EL (cell line): ENCODE results near the gene SIAH2.
"Not testable (repeated sequence)": the region's sequence is repeated elsewhere in the genome, so short reads cannot be mapped to it uniquely, and the experiment has no call there.

Experiments
- DNase-seq: peaks from one replicate; pipeline ENCODE4 v3.0.0-alpha.2; 2016

Gene SIAH2

GRCh38 chr3:150763122-150763840 lies at the start of gene SIAH2:
SIAH2 (minus strand) TSS chr3:150763169; CDS start chr3:150762849, 320 bp downstream.
- peak; percentile 96 for DNase-seq

- DNase-seq = no peak
Observed at GRCh38 chr3:150811984-150812383, 49.0 kb upstream of the SIAH2 start.

GRCh38 chr3:150810641-150811040 lies 47.7 kb upstream of the SIAH2 start:
- DNase-seq = no peak

DNA sequence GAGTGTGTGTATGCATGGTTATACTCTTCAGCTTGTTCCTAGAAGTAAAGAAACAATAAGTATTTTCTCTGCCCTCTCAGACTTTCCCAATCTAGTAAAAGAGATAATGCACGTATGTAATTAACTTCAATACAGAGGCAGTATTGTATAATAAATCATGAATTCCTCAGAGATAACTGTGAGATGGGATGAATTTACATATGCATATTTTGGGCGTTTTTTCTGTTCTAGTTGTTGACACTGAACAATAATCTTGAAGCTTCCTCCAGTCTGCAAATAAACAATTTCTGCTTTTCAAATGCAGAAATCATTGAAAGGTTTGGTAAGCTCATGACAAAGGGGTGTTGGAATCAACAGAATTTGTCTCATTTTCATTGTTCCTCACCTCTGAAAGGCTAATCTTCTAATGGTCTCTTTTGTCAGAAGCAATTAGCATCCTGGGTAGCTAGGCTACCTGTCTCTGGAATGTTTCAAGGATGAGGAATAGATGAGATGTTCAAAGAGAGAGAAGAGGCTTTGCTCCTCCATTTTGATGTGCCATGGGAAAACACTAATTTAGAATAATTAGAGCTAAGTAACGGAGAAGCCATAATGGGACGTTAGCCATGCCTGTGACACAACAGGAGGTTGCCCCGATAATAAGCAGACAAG lies 43.3 kb upstream of the SIAH2 start:
- no peak for DNase-seq

GRCh38 chr3:150805354-150805753 lies 42.4 kb upstream of the SIAH2 start:
- DNase-seq = no peak

DNA sequence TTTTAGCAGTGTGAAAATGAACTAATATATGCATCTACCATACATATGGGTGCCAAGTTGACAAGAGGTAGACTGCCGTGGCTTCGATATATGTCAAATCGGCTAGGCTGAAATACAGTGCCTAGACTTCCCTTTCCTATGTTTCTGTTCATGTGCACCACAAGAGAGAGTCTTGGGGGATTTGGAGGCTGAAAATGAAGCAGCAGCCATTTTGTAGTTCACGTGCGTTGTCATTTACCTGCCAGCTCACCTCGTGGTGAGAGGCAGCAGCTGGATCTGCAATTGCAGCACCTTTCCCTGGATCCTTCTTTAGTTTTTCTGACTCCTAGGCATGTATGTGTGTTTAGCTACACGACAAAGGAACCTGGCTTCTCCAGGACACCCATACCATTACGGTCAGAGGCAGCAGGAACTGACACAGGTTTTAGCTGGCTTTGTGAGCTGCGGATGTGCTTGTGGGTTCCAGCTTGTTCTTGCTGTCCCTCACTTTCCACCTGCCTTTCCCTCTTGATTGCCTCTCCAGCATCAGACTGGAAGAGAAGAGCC lies 40.5 kb upstream of the SIAH2 start:
- no peak for DNase-seq

DNA sequence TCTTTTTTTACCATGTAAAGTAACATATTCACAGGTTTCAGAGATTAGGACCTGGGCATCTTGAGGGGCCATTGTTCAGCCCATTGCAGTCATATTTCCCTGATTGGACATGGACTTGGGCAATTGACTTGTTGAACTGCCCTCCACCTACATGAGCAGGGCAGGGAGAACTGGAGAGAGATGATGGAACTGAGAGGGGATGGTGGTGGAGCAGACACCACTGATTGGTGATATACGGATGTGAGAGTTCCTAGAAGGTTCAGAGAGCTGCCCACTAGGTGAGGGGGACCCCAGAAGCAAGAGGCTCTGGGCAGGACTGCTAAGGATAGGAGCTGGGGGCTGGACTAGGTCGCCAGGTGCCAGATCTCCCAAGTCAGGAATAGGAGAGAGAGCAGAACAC lies 37.8 kb upstream of the SIAH2 start:
- DNase-seq = no peak

- DNase-seq = no peak
Observed at GRCh38 chr3:150798122-150798618, 35.2 kb upstream of the SIAH2 start.

DNA sequence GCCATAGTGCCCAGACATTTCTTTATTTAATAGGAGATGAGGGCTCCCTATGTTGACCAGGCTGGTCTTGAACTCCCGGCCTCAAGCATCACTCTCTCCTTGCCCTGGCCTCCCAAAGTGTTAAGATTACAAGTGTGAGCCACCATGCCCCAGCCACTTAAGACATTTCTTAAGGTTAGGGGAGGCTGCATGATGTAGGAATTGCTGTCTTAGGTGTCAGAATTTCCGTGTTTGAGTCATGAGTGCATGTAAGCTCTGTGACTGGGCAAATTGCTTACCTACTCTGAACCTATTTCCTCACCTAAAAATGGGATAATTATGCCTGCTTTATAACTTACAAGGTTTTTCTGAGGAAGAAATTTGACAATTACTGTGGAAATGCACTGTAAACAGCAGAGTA lies 34.2 kb upstream of the SIAH2 start:
- DNase-seq = no peak

- not testable (repeated sequence) for DNase-seq
Observed at GRCh38 chr3:150796527-150796926, 33.6 kb upstream of the SIAH2 start.

DNA sequence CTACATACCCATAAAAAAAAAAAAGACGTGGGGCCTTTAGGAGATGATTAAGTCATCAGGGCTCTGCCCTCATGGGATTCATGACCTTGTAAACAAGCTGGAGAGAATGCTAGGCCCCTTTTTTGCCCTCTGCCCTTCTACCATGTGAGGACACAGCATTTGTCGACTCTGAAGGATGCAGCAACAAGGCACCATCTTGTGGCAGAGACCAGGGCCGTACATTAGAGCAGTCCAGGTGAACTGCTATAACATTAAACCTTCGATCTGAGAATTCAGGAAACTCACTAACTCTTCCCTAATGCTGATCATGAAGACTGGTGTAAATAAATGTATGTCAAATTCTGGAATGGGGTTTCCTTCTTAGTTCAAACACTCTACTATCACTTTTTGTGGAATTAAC lies 30.7 kb upstream of the SIAH2 start:
- DNase-seq = no peak

- DNase-seq = no peak
Observed at GRCh38 chr3:150790629-150791028, 27.7 kb upstream of the SIAH2 start.

GRCh38 chr3:150789451-150789850 lies 26.5 kb upstream of the SIAH2 start:
- no peak for DNase-seq

GRCh38 chr3:150787741-150788370 lies 24.9 kb upstream of the SIAH2 start:
- peak; percentile 63 for DNase-seq

- no peak for DNase-seq
Observed at GRCh38 chr3:150786791-150787190, 23.8 kb upstream of the SIAH2 start.

GRCh38 chr3:150784747-150785125 lies 21.8 kb upstream of the SIAH2 start:
- no peak for DNase-seq

GRCh38 chr3:150783920-150784746 lies 21.2 kb upstream of the SIAH2 start:
- no peak for DNase-seq

DNA sequence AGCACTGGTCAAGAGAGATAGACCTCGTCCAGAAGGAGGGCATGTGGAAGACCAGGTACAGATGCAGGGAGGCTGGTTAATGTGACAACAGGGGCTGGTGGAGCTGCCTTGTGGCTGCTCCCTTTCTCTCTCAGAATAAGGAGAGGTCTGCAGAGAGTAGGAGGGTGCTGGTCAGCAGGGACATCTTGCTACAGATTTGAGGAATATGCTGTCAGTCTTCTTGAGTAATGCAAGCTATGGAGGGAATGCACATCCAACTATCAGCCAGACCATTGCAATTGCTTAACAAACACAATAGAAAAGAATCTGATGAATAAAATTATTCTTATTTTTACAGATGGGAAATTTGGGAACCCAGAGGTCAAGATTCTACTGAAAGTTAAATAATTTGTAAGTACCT lies 20.3 kb upstream of the SIAH2 start:
- no peak for DNase-seq

- DNase-seq = no peak
Observed at GRCh38 chr3:150779402-150779858, 16.5 kb upstream of the SIAH2 start.

- DNase-seq = no peak
Observed at GRCh38 chr3:150778793-150779401, 15.9 kb upstream of the SIAH2 start.

- DNase-seq = peak; percentile 67
Observed at GRCh38 chr3:150775001-150775599, 12.1 kb upstream of the SIAH2 start.
